Stomach (tissue), 9 donors: ENCODE measurements around the gene AGBL4. TPM values are rescaled to one million over a fixed set of nuclear protein-coding genes. Genes with fewer than 3 reads are reported as not detected.

Experiments
- DNase-seq, 2 donors: peaks; one replicate each; pipeline versions ENCODE4 v3.0.0 to v3.0.0-alpha.2; 2013 to 2019
- H3K27ac ChIP-seq, 5 donors: fragments of 200-600 bp in 4 of 5; sonication (generic) in 4 of 5; one replicate each; pipeline ENCODE4 v1.5.1; 2013 to 2019; ENCODE audit warnings: mild to moderate bottlenecking in 1 of 5, moderate library complexity in 1 of 5
- H3K27me3 ChIP-seq, 3 donors: fragments of 200-600 bp; sonication (generic); one replicate each; pipeline ENCODE4 v1.5.1; 2017 to 2019; ENCODE audit warnings: mixed run types in 1 of 3
- H3K36me3 ChIP-seq, 4 donors: fragments of 200-600 bp; sonication (generic); 1 replicate in 3 of 4; 2 replicates in 1 of 4; pipeline ENCODE4 v1.5.1; 2016 to 2019
- H3K4me1 ChIP-seq, 4 donors: fragments of 200-600 bp; sonication (generic); one replicate each; pipeline ENCODE4 v1.5.1; 2016 to 2019
- H3K4me3 ChIP-seq, 4 donors: fragments of 200-600 bp; sonication (generic) in 3 of 4; one replicate each; pipeline ENCODE4 v1.5.1; 2016 to 2019; ENCODE audit warnings: mild to moderate bottlenecking in 1 of 4
- H3K9me3 ChIP-seq, 4 donors: fragments of 200-600 bp; sonication (generic); one replicate each; pipeline ENCODE4 v1.5.1; 2016 to 2019
- CTCF ChIP-seq, 7 experiments: fragments of 450-650 bp in 4 of 7; fragments of 200-600 bp in 3 of 7; sonication (generic) in 3 of 7; IDR thresholded peaks; one replicate each; pipeline ENCODE4 v1.5.1; 2016 to 2019; ENCODE audit warnings: antibody characterized with exemption in 7 of 7, control low read depth in 2 of 7, mild to moderate bottlenecking in 1 of 7
- EP300 ChIP-seq: sonication (generic); formaldehyde crosslinking; IDR thresholded peaks from one replicate; pipeline ENCODE4 v1.6.1; 2017; ENCODE audit warnings: antibody characterized with exemption
- POLR2A ChIP-seq, 4 donors: fragments of 450-650 bp; IDR thresholded peaks; one replicate each; pipeline ENCODE4 v1.6.1; 2016; ENCODE audit warnings: antibody characterized with exemption in 4 of 4, control low read depth in 2 of 4, mild to moderate bottlenecking in 1 of 4, moderate library complexity in 1 of 4
- POLR2AphosphoS5 ChIP-seq, 3 donors: sonication (generic); formaldehyde crosslinking; IDR thresholded peaks; one replicate each; pipeline ENCODE4 v1.6.1; 2016; ENCODE audit warnings: antibody characterized with exemption in 3 of 3
- WGBS, 5 donors: extraction: QIAGEN DNeasy Blood & Tissue Kit in 3 of 5; methylation state at CpG; one replicate each; pipeline versions ENCODE4 v1.1.5 to v1.1.7; 2013 to 2018; 5-methylcytosine and 5-hydroxymethylcytosine counted together
- intact Hi-C: fragments of 100-400 bp; cut with DNase I; formaldehyde crosslinking; loops from one replicate; pipeline ENCODE4 v1.15.1; 2023; ENCODE audit warnings: low total_unique reads
- polyA plus RNA-seq, 3 donors: library from polyadenylated mRNA; stranded (reverse); fragments of 200-250 nt; gene quantifications; one replicate each; pipeline ENCODE4 v1.2.3, GENCODE V29; 2013
- total RNA-seq, 5 donors: library from RNA; depleted of rRNA; stranded (reverse); fragments of >200 nt; gene quantifications; one replicate each; pipeline versions ENCODE4 v1.1.0 to v1.2.3, GENCODE V29; 2014 to 2016
- donor health status: healthy with polysubstance abuse.
- donor health status: Bipolar disorder and iron deficiency.
- donor health status: healthy.

Gene AGBL4
- total and polyA plus RNA-seq, 8 donors, result 0.92 TPM; not detected in 7

GRCh38 chr1:49181033-49181432, 842.7 kb downstream of the AGBL4 start:
- DNase-seq, result no peak
- Histone ChIP-seq H3K27ac (no peak overlapping the region), H3K36me3 (no peaks in the 10 kb centered on the region), H3K27me3 (no peaks in the 10 kb centered on the region), H3K4me1 (no peaks in the 10 kb centered on the region), H3K9me3 (no peaks in the 10 kb centered on the region), H3K4me3 (no peak overlapping the region)
- whole genome bisulfite sequencing, 5 donors, result 85 to 91% (median 89%) methylated on average over 2 of the region's 2 CpGs
- TF ChIP-seq POLR2A (IDR thresholded peaks at IDR 0.05), result no peak
- no peak for TF ChIP-seq EP300
- no peak for TF ChIP-seq CTCF (IDR thresholded peaks at IDR 0.05)
- no peak for TF ChIP-seq POLR2AphosphoS5 (IDR thresholded peaks at IDR 0.05)
- intact Hi-C loops, result no loop called here

DNA sequence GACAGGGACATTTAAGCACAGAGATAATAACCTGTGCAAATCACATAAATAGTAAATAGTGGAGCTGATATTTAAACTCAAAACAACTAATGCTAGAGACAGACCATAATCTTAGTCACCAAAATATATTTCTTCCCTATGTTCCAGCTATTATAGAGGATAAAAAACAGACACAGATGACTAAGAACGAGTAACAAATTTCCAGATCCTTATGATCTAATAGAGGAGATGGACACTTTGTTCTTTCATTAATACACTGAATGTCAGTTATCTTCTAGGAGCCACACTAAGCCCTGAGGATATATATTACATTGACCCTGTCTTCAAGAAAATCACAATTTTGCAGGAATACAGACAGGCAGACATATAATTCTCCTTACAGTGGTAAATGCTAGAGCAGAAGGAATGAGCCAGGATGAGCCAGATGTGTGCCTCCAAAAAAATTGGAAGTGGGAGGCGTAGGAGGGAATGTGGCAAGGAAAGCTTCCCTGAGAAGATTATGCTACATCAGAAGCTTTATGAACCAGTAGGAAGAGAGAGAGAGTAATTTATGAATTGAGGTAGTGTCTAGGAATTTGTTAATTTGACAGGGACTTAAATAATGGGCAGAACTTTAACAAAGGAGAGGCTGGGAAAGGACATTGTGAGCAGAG, 851.7 kb downstream of the AGBL4 start:
- no peaks in the 10 kb centered on the region for H3K4me1 ChIP-seq
- intact Hi-C loops, result no loop called here
- TF ChIP-seq EP300, result no peak
- no peak for TF ChIP-seq CTCF (IDR thresholded peaks at IDR 0.05)
- no peak for TF ChIP-seq POLR2A (IDR thresholded peaks at IDR 0.05)
- no peak for TF ChIP-seq POLR2AphosphoS5 (IDR thresholded peaks at IDR 0.05)
- no peaks in the 10 kb centered on the region for H3K9me3 ChIP-seq
- no peaks in the 10 kb centered on the region for H3K27me3 ChIP-seq
- no peaks in the 10 kb centered on the region for H3K36me3 ChIP-seq
- WGBS, 5 donors, result 81 to 87% (median 85%) methylated on average over 2 of the region's 2 CpGs
- no peak overlapping the region for H3K4me3 ChIP-seq
- DNase-seq, result no peak
- H3K27ac ChIP-seq, result no peak overlapping the region

DNA sequence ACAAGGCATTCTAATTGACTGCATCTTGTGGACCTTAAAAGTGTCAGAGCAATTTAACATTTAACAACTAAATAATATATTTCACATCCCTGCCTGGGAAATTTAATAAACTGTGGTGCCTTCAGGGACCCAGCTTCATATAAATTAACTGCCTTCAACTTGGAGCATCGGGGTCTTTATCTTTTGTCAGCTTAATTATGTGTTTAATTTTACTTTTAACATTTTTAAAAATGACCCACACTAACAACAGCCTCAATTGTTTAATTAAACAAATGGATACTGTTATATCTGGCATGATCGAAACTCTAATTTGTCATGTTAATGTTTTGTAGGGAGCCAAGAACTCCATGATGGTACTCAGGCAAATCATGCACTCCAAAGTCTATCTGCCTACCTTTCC, 857.7 kb downstream of the AGBL4 start:
- TF ChIP-seq CTCF (IDR thresholded peaks at IDR 0.05) (no peak), POLR2AphosphoS5 (IDR thresholded peaks at IDR 0.05) (no peak), POLR2A (IDR thresholded peaks at IDR 0.05) (no peak), EP300 (no peak)
- H3K4me3 ChIP-seq, result no peak overlapping the region
- H3K27me3 ChIP-seq, result no peaks in the 10 kb centered on the region
- 59 to 73% (median 69%) methylated on average over 2 of the region's 2 CpGs for whole genome bisulfite sequencing, 5 donors
- H3K4me1 ChIP-seq, result no peaks in the 10 kb centered on the region
- no peak for DNase-seq
- intact Hi-C loops, result no loop called here
- H3K27ac ChIP-seq, result no peak overlapping the region
- H3K9me3 ChIP-seq, result no peaks in the 10 kb centered on the region
- H3K36me3 ChIP-seq, result no peaks in the 10 kb centered on the region

DNA sequence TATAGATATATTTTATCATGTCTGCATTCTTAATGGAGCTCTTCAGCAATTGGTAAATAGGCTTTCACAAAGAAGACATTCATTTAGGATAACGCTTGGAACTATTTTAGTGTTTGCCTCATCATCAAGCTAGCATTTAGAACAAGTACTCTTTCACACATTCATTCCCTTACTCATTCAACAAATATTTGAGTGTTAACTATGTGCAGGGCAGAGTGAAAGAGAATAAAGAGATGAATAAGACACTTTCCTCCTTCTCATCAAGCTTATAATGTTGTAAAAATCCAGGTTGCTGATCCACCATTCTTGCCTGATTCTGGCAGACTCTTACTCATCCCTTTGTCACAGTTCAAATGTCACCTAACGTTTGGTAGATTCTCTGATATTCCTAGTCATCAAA, 860.7 kb downstream of the AGBL4 start:
- no peaks in the 10 kb centered on the region for H3K9me3 ChIP-seq
- H3K4me3 ChIP-seq, result no peak overlapping the region
- no peak for TF ChIP-seq EP300
- TF ChIP-seq POLR2AphosphoS5 (IDR thresholded peaks at IDR 0.05), result no peak
- no peak for TF ChIP-seq POLR2A (IDR thresholded peaks at IDR 0.05)
- no peak for TF ChIP-seq CTCF (IDR thresholded peaks at IDR 0.05)
- H3K36me3 ChIP-seq, result no peaks in the 10 kb centered on the region
- H3K27ac ChIP-seq, result no peak overlapping the region
- no peaks in the 10 kb centered on the region for H3K4me1 ChIP-seq
- no peak for DNase-seq
- no peaks in the 10 kb centered on the region for H3K27me3 ChIP-seq
- intact Hi-C loops, result no loop called here
- 39 to 58% (median 44%) methylated on average over 2 of the region's 2 CpGs for WGBS, 5 donors
